Ramos (cell line): Measurements from ENCODE around the gene SCFD2.

Source experiments
- in situ Hi-C: fragments of 300-500 bp; cut with MboI; formaldehyde crosslinking; loops from one replicate; pipeline ENCODE4 v1.14.3; 2022; ENCODE audit warnings: low sequenced_read_pairs; ENCODE audit not compliant: unreplicated experiment

Gene SCFD2

GRCh38 chr4:53122280-53123116 lies 243.4 kb downstream of the SCFD2 start:
- in situ Hi-C loops = no loop called here

- in situ Hi-C loops = no loop called here
These were observed 244.5 kb downstream of the SCFD2 start for GRCh38 chr4:53121264-53121865.

GRCh38 chr4:53120778-53121177 lies 245.1 kb downstream of the SCFD2 start:
- in situ Hi-C loops = no loop called here

- in situ Hi-C loops = no loop called here
These were observed 246.2 kb downstream of the SCFD2 start for GRCh38 chr4:53119680-53120079.

- in situ Hi-C loops = no loop called here
These were observed 247.2 kb downstream of the SCFD2 start for GRCh38 chr4:53118676-53119075.

- in situ Hi-C loops = no loop called here
These were observed 248.9 kb downstream of the SCFD2 start for GRCh38 chr4:53116954-53117353.

GRCh38 chr4:53113431-53114225 lies 252.2 kb downstream of the SCFD2 start:
- in situ Hi-C loops = no loop called here

- in situ Hi-C loops = no loop called here
These were observed 260.5 kb downstream of the SCFD2 start for GRCh38 chr4:53105313-53105712.

GRCh38 chr4:53103481-53103880 lies 262.4 kb downstream of the SCFD2 start:
- in situ Hi-C loops = no loop called here

- in situ Hi-C loops = no loop called here
These were observed 264.7 kb downstream of the SCFD2 start for GRCh38 chr4:53101191-53101581.

GRCh38 chr4:53100501-53101190 lies 265.2 kb downstream of the SCFD2 start:
- in situ Hi-C loops = no loop called here

GRCh38 chr4:53098681-53099121 lies 267.2 kb downstream of the SCFD2 start:
- in situ Hi-C loops = no loop called here

GRCh38 chr4:53094040-53094439 lies 271.8 kb downstream of the SCFD2 start:
- in situ Hi-C loops = no loop called here

GRCh38 chr4:53089936-53090729 lies 275.7 kb downstream of the SCFD2 start:
- in situ Hi-C loops = no loop called here

GRCh38 chr4:53088152-53088551 lies 277.7 kb downstream of the SCFD2 start:
- in situ Hi-C loops = no loop called here

GRCh38 chr4:53076374-53076958 lies 289.4 kb downstream of the SCFD2 start:
- in situ Hi-C loops = no loop called here

GRCh38 chr4:53075162-53075785 lies 290.6 kb downstream of the SCFD2 start:
- in situ Hi-C loops = no loop called here

GRCh38 chr4:53068755-53069330 lies 297.0 kb downstream of the SCFD2 start:
- in situ Hi-C loops = no loop called here
